DND-41 (cell line): Measurements from ENCODE around the gene ATP8A2.

Experiments used
- ATAC-seq: fragments of 200-7000 bp; cut with Tn5 transposase; 3 replicates; pipeline ENCODE4 v1.9.1; 2021; ENCODE audit warnings: low read depth; ENCODE audit not compliant: insufficient read depth
- DNase-seq: peaks from one replicate; pipeline ENCODE4 v3.0.0-alpha.2; 2020
- H2AFZ ChIP-seq: 2 replicates; pipeline ENCODE4 v1.6.0; 2012; ENCODE audit warnings: low read depth, low read length
- H3K27ac ChIP-seq: 2 replicates; pipeline ENCODE4 v1.5.1; 2012; ENCODE audit warnings: low read length, inconsistent platforms
- H3K27me3 ChIP-seq: fragments of 200-600 bp; sonication (generic); 2 replicates; pipeline ENCODE4 v1.6.0; 2012; ENCODE audit warnings: low read length, mild to moderate bottlenecking, inconsistent platforms; ENCODE audit not compliant: insufficient read depth, poor library complexity
- H3K36me3 ChIP-seq: 2 replicates; pipeline ENCODE4 v1.5.1; 2012; ENCODE audit warnings: low read length, inconsistent platforms; ENCODE audit not compliant: insufficient read depth
- H3K4me1 ChIP-seq: 2 replicates; pipeline ENCODE4 v1.5.1; 2012; ENCODE audit warnings: mild to moderate bottlenecking, low read length; ENCODE audit not compliant: insufficient read depth
- H3K4me2 ChIP-seq: 2 replicates; pipeline ENCODE4 v1.6.0; 2012; ENCODE audit warnings: mild to moderate bottlenecking, moderate library complexity, low read length, inconsistent platforms; ENCODE audit not compliant: insufficient read depth
- H3K4me3 ChIP-seq, 2 experiments: fragments of 200-600 bp in 1 of 2; shearing (Covaris generic) in 1 of 2; 2 replicates each; pipeline ENCODE4 v1.5.1; 2012 to 2016; ENCODE audit warnings: inconsistent platforms in 2 of 2, low read length in 2 of 2, mild to moderate bottlenecking in 2 of 2, low read depth in 1 of 2, moderate library complexity in 1 of 2
- H3K79me2 ChIP-seq: 2 replicates; pipeline ENCODE4 v1.6.0; 2012; ENCODE audit warnings: low read length, inconsistent platforms; ENCODE audit not compliant: insufficient read depth
- H3K9ac ChIP-seq: 2 replicates; pipeline ENCODE4 v1.6.0; 2012; ENCODE audit warnings: low read depth, mild to moderate bottlenecking, inconsistent platforms, low read length, moderate library complexity
- H3K9me3 ChIP-seq: 2 replicates; pipeline ENCODE4 v1.5.1; 2012; ENCODE audit warnings: low read length, moderate library complexity, mild to moderate bottlenecking, inconsistent platforms; ENCODE audit not compliant: insufficient read depth, severe bottlenecking
- H4K20me1 ChIP-seq: 2 replicates; pipeline ENCODE4 v1.6.0; 2012; ENCODE audit warnings: low read length; ENCODE audit not compliant: insufficient read depth
- CTCF ChIP-seq: IDR thresholded peaks from 2 replicates; pipeline ENCODE4 v1.5.1; 2012; ENCODE audit warnings: borderline replicate concordance, low read length, moderate library complexity, mild to moderate bottlenecking; ENCODE audit not compliant: poor library complexity, severe bottlenecking; ENCODE audit errors: extremely low read depth
- EZH2 ChIP-seq: IDR thresholded peaks from 3 replicates; pipeline ENCODE4 v1.6.1; 2012; ENCODE audit warnings: borderline replicate concordance, low read depth, mild to moderate bottlenecking, moderate library complexity, low read length, inconsistent platforms; ENCODE audit not compliant: severe bottlenecking

Gene ATP8A2

GRCh38 chr13:25762795-25763377 lies 391.1 kb downstream of the ATP8A2 start:
- TF ChIP-seq CTCF = no peak

GRCh38 chr13:25764378-25764777 lies 392.6 kb downstream of the ATP8A2 start:
- no peak for DNase-seq
- H4K20me1 ChIP-seq = no peaks in the 10 kb centered on the region
- TF ChIP-seq EZH2 = no peak
- no peak for TF ChIP-seq CTCF
- no peaks in the 10 kb centered on the region for H3K36me3 ChIP-seq
- peaks cover 16% of the 10 kb centered on the region for H3K4me1 ChIP-seq
- H3K27me3 ChIP-seq = no peaks in the 10 kb centered on the region
- no peaks in the 10 kb centered on the region for H3K79me2 ChIP-seq
- no peak overlapping the region for H2AFZ ChIP-seq
- H3K9me3 ChIP-seq = no peaks in the 10 kb centered on the region
- no peak overlapping the region for H3K9ac ChIP-seq
- H3K4me3 ChIP-seq = no peak overlapping the region
- H3K27ac ChIP-seq = no peak overlapping the region
- no peak overlapping the region for H3K4me2 ChIP-seq
- ATAC-seq = no peak

More at GRCh38 chr13:25762795-25763377, 391.1 kb downstream of the ATP8A2 start:
- Histone ChIP-seq H3K4me3 (no peak overlapping the region), H2AFZ (no peak overlapping the region), H3K4me2 (0 out of 2 replicates have a peak overlapping the region, but pooled peaks have one; percentile 3), H3K27me3 (no peaks in the 10 kb centered on the region), H4K20me1 (no peaks in the 10 kb centered on the region), H3K36me3 (no peaks in the 10 kb centered on the region), H3K9me3 (no peaks in the 10 kb centered on the region), H3K27ac (no peak overlapping the region; the same call in 1 of the 2 replicates), H3K79me2 (no peaks in the 10 kb centered on the region), H3K4me1 (peaks cover 16% of the 10 kb centered on the region), H3K9ac (no peak overlapping the region)
- DNase-seq (peak; percentile 21), ATAC-seq (peak; percentile 63)

GRCh38 chr13:25765266-25765665 lies 393.5 kb downstream of the ATP8A2 start:
- H3K79me2 ChIP-seq = no peaks in the 10 kb centered on the region
- H4K20me1 ChIP-seq = no peaks in the 10 kb centered on the region
- no peak overlapping the region for H3K27ac ChIP-seq
- no peaks in the 10 kb centered on the region for H3K9me3 ChIP-seq
- no peak overlapping the region for H3K4me3 ChIP-seq
- H3K36me3 ChIP-seq = no peaks in the 10 kb centered on the region
- H3K4me1 ChIP-seq = peaks cover 16% of the 10 kb centered on the region
- H2AFZ ChIP-seq = no peak overlapping the region
- TF ChIP-seq CTCF (no peak), EZH2 (no peak)
- H3K27me3 ChIP-seq = no peaks in the 10 kb centered on the region
- ATAC-seq = no peak
- H3K9ac ChIP-seq = no peak overlapping the region
- H3K4me2 ChIP-seq = no peak overlapping the region
- DNase-seq = no peak

GRCh38 chr13:25766576-25766975 lies 394.8 kb downstream of the ATP8A2 start:
- no peaks in the 10 kb centered on the region for H3K36me3 ChIP-seq
- no peaks in the 10 kb centered on the region for H4K20me1 ChIP-seq
- H3K27me3 ChIP-seq = no peaks in the 10 kb centered on the region
- no peaks in the 10 kb centered on the region for H3K9me3 ChIP-seq
- no peak overlapping the region for H3K9ac ChIP-seq
- H3K4me2 ChIP-seq = no peak overlapping the region
- DNase-seq (no peak), ATAC-seq (no peak)
- H3K27ac ChIP-seq = no peak overlapping the region
- no peak overlapping the region for H3K4me3 ChIP-seq
- TF ChIP-seq EZH2 (no peak), CTCF (no peak)
- peaks cover 27% of the 10 kb centered on the region for H3K4me1 ChIP-seq
- H2AFZ ChIP-seq = no peak overlapping the region
- no peaks in the 10 kb centered on the region for H3K79me2 ChIP-seq
